ENCODE data around the gene TMEM97. TPM values are rescaled to one million over a fixed set of nuclear protein-coding genes. Genes with fewer than 3 reads are reported as not detected.

The TMEM97 gene
- total RNA-seq: 9.0 and 11.3 TPM in 2 replicates

GRCh38 chr17:28318759-28319597, at the start of gene TMEM97:
Gene TMEM97 (plus strand): TSS chr17:28319200. CDS start chr17:28319240, 40 bp downstream.

GRCh38 chr17:28335201-28335958, 16.4 kb downstream of the TMEM97 start, which contains the start of the genes IFT20 and TNFAIP1:
Gene IFT20 (minus strand): TSS chr17:28335472. CDS start chr17:28331985, 3,487 bp downstream.
Gene TNFAIP1 (plus strand): TSS chr17:28335761. CDS start chr17:28339522, 3,761 bp downstream.

GRCh38 chr17:28357061-28357900, 38.3 kb downstream of the TMEM97 start, which contains the start of gene POLDIP2:
Gene POLDIP2 (minus strand): TSS chr17:28357527. CDS start chr17:28357448, 79 bp downstream.

GRCh38 chr17:28364665-28365363, 45.8 kb downstream of the TMEM97 start, which contains the start of gene SEBOX:
Gene SEBOX (minus strand): TSS chr17:28365199. CDS start chr17:28365151, 48 bp downstream.

DNA sequence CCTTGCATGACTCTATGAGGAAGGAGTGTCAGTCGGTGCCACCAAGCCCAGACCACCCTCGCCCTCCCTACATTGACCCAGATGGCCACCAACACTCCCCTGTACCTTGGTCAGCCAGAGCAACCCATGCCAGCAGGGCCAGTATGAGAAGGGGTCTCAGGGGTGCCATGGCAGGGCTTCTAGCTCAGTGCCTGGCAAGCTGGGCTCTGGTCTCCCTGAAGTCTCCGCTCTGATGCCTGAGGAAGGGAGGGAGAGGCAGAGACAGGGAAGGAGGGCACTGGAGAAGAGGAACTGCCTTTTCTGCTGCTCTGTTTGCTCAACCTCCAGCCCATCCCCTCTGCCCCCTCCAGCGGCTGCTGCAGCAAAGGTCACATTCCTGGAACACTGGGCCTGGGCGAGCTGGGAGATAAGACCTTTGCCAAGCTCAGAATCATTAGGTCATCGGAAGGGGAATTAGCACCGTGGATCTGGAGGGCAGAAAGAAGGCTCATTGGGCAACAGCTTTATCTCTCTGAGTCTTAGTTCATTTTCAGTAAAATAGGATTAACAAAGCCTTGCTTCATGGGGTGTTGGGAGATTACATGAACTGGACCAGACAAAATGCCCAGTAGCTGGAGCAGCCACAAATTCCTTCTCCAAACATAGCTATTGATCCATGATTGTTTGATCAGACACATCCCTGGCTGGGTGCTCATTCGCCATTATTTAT, 51.2 kb downstream of the TMEM97 start, which contains the start of gene VTN:
VTN (minus strand) TSS at position 273 of the 709 bp plus-strand sequence; CDS start at position 169, 104 bp downstream.

GRCh38 chr17:28371245-28372202, 52.5 kb downstream of the TMEM97 start, which contains the start of gene SARM1:
Gene SARM1 (plus strand): TSS chr17:28371694. CDS start chr17:28372033, 339 bp downstream.

Other genes with a start within 250 kb of the TMEM97 start
- 52.9 and 63.3 TPM in 2 replicates for gene IFT20, start 16.3 kb downstream of the TMEM97 start, total RNA-seq
- 31.2 and 33.3 TPM in 2 replicates for gene TNFAIP1, start 16.6 kb downstream of the TMEM97 start, total RNA-seq
- gene POLDIP2, start 38.3 kb downstream of the TMEM97 start, total RNA-seq: 74.8 and 81.3 TPM in 2 replicates
- not detected in 2 replicates for gene SEBOX, start 46.0 kb downstream of the TMEM97 start, total RNA-seq
- 0.22 and 0.65 TPM in 2 replicates for gene VTN, start 51.1 kb downstream of the TMEM97 start, total RNA-seq
- gene SARM1, start 52.5 kb downstream of the TMEM97 start, total RNA-seq: 12.5 and 14.1 TPM in 2 replicates
- gene SLC46A1, start 87.0 kb downstream of the TMEM97 start, total RNA-seq: 7.0 and 7.6 TPM in 2 replicates
- not detected in 2 replicates for gene SLC13A2, start 154.4 kb downstream of the TMEM97 start, total RNA-seq
- 0.11 and 0.13 TPM in 2 replicates for gene FOXN1, start 187.1 kb downstream of the TMEM97 start, total RNA-seq
- gene UNC119, start 233.4 kb downstream of the TMEM97 start, total RNA-seq: 20.5 and 23.0 TPM in 2 replicates